SU-DHL-6 (cell line): Measurements from ENCODE around the gene GGT6.

Experiments
- CTCF ChIP-seq: fragments of 200-600 bp; sonication (generic); IDR thresholded peaks from one replicate; pipeline ENCODE4 v1.5.1; 2017; ENCODE audit warnings: antibody characterized with exemption, mild to moderate bottlenecking, low read length, moderate library complexity; ENCODE audit not compliant: insufficient read depth, poor library complexity, severe bottlenecking
- EZH2phosphoT487 ChIP-seq: fragments of 200-600 bp; sonication (generic), shearing (Covaris generic); conservative IDR thresholded peaks from 2 replicates; pipeline ENCODE4 v1.6.1; 2018; ENCODE audit warnings: mild to moderate bottlenecking, antibody characterized with exemption, low read length, moderate library complexity, mixed read lengths

GRCh38 chr17:4516735-4517134 lies 43.6 kb downstream of the GGT6 start:
- no peak for TF ChIP-seq CTCF
- no peak for TF ChIP-seq EZH2phosphoT487
